Adrenal gland (tissue), 12 donors: ENCODE results near the gene WFIKKN2. TPM values are rescaled to one million over a fixed set of nuclear protein-coding genes. Genes with fewer than 3 reads are reported as not detected.

Experiments used
- DNase-seq, 7 donors: peaks; one replicate each; pipeline ENCODE4 v3.0.0-alpha.2; 2019 to 2020
- H3K27ac ChIP-seq, 5 donors: fragments of 200-600 bp; sonication (generic) in 4 of 5; 1 replicate in 3 of 5; 2 replicates in 2 of 5; pipeline versions ENCODE4 v1.5.1 to v1.8.0; 2016 to 2020; ENCODE audit warnings: mild to moderate bottlenecking in 1 of 5
- H3K27me3 ChIP-seq: fragments of 200-600 bp; 2 replicates; pipeline ENCODE4 v1.8.0; 2021
- H3K36me3 ChIP-seq, 2 donors: fragments of 200-600 bp; replicated peaks in 1 of 2; 1 replicate in 1 of 2; 2 replicates in 1 of 2; pipeline versions ENCODE4 v1.5.1 to v1.8.0; 2018 to 2022
- H3K4me1 ChIP-seq, 2 donors: fragments of 200-600 bp; replicated peaks in 1 of 2; 1 replicate in 1 of 2; 2 replicates in 1 of 2; pipeline versions ENCODE4 v1.5.1 to v1.8.0; 2018 to 2021
- H3K4me3 ChIP-seq, 4 donors: fragments of 200-600 bp; sonication (generic) in 3 of 4; one replicate each; pipeline ENCODE4 v1.5.1; 2016 to 2018
- H3K9me3 ChIP-seq, 3 donors: fragments of 200-600 bp; sonication (generic) in 1 of 3; replicated peaks in 1 of 3; 1 replicate in 2 of 3; 2 replicates in 1 of 3; pipeline versions ENCODE4 v1.5.1 to v1.8.0; 2016 to 2021
- POLR2A ChIP-seq, 2 donors: fragments of 450-650 bp; IDR thresholded peaks; one replicate each; pipeline ENCODE4 v1.6.1; 2017; ENCODE audit warnings: antibody characterized with exemption in 2 of 2, mild to moderate bottlenecking in 2 of 2, moderate library complexity in 1 of 2
- WGBS, 4 donors: extraction: QIAGEN DNeasy Blood & Tissue Kit in 2 of 4; methylation state at CpG; one replicate each; pipeline versions ENCODE4 v1.1.5 to v1.1.7; 2013 to 2017; 5-methylcytosine and 5-hydroxymethylcytosine counted together
- intact Hi-C, 2 donors: fragments of 100-400 bp; cut with DNase I; formaldehyde crosslinking; loops; one replicate each; pipeline versions ENCODE4 v1.14.1 to v1.15.0; 2022 to 2023
- polyA plus RNA-seq, 3 donors: library from polyadenylated mRNA; stranded (reverse); fragments of 200-250 nt in 2 of 3; fragments of 350-450 nt in 1 of 3; fragmentation: Illumina TruSeq in 1 of 3; extraction: RNeasy Lipid Tissue Mini Kit (QIAGEN cat#74804) in 1 of 3; gene quantifications; one replicate each; pipeline ENCODE4 v1.2.3, GENCODE V29; 2013 to 2014
- total RNA-seq, 9 donors: library from RNA; depleted of rRNA in 4 of 9; stranded (reverse); fragments of >200 nt in 4 of 9; fragments of 120-200 nt in 1 of 9; fragmentation: NEBNext Ultra II Directional in 1 of 9; extraction: Animal tissue kit (Norgen Biotek cat#: 25700) in 1 of 9; gene quantifications; one replicate each; pipeline versions ENCODE4 v1.1.0 to v1.2.4, GENCODE V29; 2013 to 2023
- TF ChIP-seq, protein P1 (sequence below), 6 experiments: fragments of 450-650 bp in 4 of 6; fragments of 200-600 bp in 2 of 6; sonication (generic) in 1 of 6; IDR thresholded peaks; 1 replicate in 5 of 6; 2 replicates in 1 of 6; pipeline versions ENCODE4 v1.5.1 to v1.8.0; 2016 to 2021; ENCODE audit warnings: antibody characterized with exemption in 6 of 6, mild to moderate bottlenecking in 2 of 6, moderate library complexity in 1 of 6
- donor health status: healthy with polysubstance abuse.
- donor health status: Bipolar disorder and iron deficiency.
- donor health status: DM: yes; HTN: yes; CAD: no.
- donor health status: DM: no; HTN: no; CAD: no.
- donor health status: DM: no; HTN: no; CAD: no.
- donor health status: DM: yes; HTN: yes; CAD: no.

WFIKKN2 gene
- total and polyA plus RNA-seq, 12 donors, result 0.81 to 4.3 (median 1.4) TPM

DNA sequence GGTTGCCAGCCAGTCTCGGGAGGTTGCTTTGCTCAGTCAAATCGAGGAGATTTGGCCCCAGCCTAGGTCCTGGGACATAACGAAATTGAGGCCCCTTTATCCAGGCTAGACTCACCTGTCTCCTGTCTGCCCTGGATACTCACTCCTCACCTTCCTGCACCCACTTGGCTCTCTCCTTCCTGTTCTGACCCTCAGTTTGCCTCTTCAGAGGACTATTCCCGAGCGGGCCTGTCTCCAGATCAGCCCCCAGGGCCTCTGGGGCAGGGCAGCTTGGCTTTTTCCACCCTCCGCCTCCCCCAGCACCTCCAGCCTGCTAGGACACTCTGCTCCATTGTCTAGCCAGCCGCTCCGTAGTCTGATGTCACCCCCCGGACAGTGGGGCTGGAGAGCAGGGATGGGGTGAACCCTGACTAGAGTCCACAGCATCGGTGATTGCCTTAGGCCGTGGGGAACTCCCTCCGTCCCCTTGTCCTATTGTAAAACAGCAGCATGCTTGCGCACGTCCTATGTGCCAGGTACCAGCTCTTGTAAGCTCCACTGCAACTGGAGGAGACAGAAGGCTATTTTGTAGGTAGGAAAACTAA is 8.8 kb downstream of the WFIKKN2 start:
- Histone ChIP-seq H3K4me1 (no peaks in the 10 kb centered on the region), H3K36me3 (no peaks in the 10 kb centered on the region), H3K27me3 (no peaks in the 10 kb centered on the region), H3K27ac (no peak overlapping the region), H3K9me3 (no peaks in the 10 kb centered on the region), H3K4me3 (no peak overlapping the region)
- no peak for DNase-seq
- TF ChIP-seq POLR2A (IDR thresholded peaks at IDR 0.05), result no peak
- TF ChIP-seq, protein P1, sequence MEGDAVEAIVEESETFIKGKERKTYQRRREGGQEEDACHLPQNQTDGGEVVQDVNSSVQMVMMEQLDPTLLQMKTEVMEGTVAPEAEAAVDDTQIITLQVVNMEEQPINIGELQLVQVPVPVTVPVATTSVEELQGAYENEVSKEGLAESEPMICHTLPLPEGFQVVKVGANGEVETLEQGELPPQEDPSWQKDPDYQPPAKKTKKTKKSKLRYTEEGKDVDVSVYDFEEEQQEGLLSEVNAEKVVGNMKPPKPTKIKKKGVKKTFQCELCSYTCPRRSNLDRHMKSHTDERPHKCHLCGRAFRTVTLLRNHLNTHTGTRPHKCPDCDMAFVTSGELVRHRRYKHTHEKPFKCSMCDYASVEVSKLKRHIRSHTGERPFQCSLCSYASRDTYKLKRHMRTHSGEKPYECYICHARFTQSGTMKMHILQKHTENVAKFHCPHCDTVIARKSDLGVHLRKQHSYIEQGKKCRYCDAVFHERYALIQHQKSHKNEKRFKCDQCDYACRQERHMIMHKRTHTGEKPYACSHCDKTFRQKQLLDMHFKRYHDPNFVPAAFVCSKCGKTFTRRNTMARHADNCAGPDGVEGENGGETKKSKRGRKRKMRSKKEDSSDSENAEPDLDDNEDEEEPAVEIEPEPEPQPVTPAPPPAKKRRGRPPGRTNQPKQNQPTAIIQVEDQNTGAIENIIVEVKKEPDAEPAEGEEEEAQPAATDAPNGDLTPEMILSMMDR (IDR thresholded peaks at IDR 0.05), result no peak
- WGBS, 4 donors, result 84 to 90% (median 86%) methylated on average over 14 of the region's 14 CpGs
- intact Hi-C loops, result no loop called here

GRCh38 chr17:50845240-50846147 is 10.1 kb downstream of the WFIKKN2 start:
- H3K4me3 ChIP-seq, result no peak overlapping the region
- TF ChIP-seq, protein P1 (IDR thresholded peaks at IDR 0.05), result no peak
- TF ChIP-seq POLR2A (IDR thresholded peaks at IDR 0.05), result no peak
- no peaks in the 10 kb centered on the region for H3K9me3 ChIP-seq
- no peak overlapping the region for H3K27ac ChIP-seq
- 81 to 88% (median 83%) methylated on average over 4 to 12 of the region's 12 CpGs for WGBS, 4 donors
- peak in 1 of 7 donors; percentile 12 for DNase-seq
- no peaks in the 10 kb centered on the region for H3K4me1 ChIP-seq
- no peaks in the 10 kb centered on the region for H3K27me3 ChIP-seq
- intact Hi-C loops, result no loop called here
- no peaks in the 10 kb centered on the region for H3K36me3 ChIP-seq

DNA sequence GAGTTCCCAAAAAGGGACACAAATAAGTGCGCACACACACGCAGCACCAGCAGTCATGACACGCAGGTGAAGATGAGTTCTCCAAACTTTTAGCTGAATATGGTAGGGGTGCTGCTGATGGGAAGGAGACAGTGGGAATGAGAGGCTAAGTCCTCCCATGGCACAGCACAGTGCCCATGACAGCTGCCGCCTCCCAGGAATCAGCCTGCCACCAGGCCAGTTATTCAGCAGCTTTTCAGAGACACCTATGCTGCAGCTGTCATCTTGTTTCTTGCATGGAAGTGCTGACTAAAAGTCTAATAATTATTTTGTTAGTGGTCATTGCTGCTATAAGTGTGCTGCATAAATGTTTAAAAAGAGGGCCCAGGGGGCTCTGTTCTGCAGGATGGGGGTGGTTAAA is 12.2 kb downstream of the WFIKKN2 start:
- 94 to 98% (median 96%) methylated on average over 4 of the region's 4 CpGs for WGBS, 4 donors
- no peak overlapping the region for H3K27ac ChIP-seq
- intact Hi-C loops, result no loop called here

DNA sequence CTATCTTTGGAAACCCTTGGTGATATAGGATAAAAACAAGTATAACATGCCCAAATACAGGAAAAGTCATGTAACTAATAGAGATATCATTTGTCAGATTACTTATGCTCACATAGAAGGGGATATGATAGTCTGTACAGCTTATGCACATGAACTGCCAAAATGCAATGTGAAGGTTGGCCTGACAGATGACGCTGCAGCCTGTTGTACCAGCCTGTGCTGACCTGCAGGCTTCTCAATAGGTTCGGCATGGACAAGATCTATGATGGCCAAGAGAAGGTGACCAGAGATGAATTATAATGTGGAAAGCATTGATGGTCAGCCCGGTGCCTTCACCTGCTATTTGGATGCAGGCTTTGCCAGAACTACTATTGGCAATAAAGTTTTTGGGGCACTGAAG is 12.7 kb downstream of the WFIKKN2 start:
- H3K4me3 ChIP-seq, result no peak overlapping the region
- no peaks in the 10 kb centered on the region for H3K4me1 ChIP-seq
- H3K27me3 ChIP-seq, result no peaks in the 10 kb centered on the region
- peak in 3 of 7 donors; percentile 9 to 39 (median 13) for DNase-seq
- no peaks in the 10 kb centered on the region for H3K36me3 ChIP-seq
- intact Hi-C loops, result no loop called here
- no peaks in the 10 kb centered on the region for H3K9me3 ChIP-seq
- 91 to 94% (median 91%) methylated on average over 3 of the region's 3 CpGs for WGBS, 4 donors
- H3K27ac ChIP-seq, result no peak overlapping the region
- TF ChIP-seq POLR2A (IDR thresholded peaks at IDR 0.05), result no peak
- TF ChIP-seq, protein P1 (IDR thresholded peaks at IDR 0.05), result no peak

More for the DNA sequence above, 12.2 kb downstream of the WFIKKN2 start:
- TF ChIP-seq POLR2A (IDR thresholded peaks at IDR 0.05), result no peak
- TF ChIP-seq, protein P1 (IDR thresholded peaks at IDR 0.05), result no peak
- DNase-seq, result no peak
- no peaks in the 10 kb centered on the region for H3K9me3 ChIP-seq
- H3K4me3 ChIP-seq, result no peak overlapping the region
- no peaks in the 10 kb centered on the region for H3K27me3 ChIP-seq
- H3K4me1 ChIP-seq, result no peaks in the 10 kb centered on the region
- H3K36me3 ChIP-seq, result no peaks in the 10 kb centered on the region
